ENCODE results near the gene SH3RF1. TPM values are rescaled to one million over a fixed set of nuclear protein-coding genes. Genes with fewer than 3 reads are reported as not detected.

Gene SH3RF1
- total RNA-seq, 4 donors from 2014 or later = 10.0 to 11.8 (median 10.9) TPM

DNA sequence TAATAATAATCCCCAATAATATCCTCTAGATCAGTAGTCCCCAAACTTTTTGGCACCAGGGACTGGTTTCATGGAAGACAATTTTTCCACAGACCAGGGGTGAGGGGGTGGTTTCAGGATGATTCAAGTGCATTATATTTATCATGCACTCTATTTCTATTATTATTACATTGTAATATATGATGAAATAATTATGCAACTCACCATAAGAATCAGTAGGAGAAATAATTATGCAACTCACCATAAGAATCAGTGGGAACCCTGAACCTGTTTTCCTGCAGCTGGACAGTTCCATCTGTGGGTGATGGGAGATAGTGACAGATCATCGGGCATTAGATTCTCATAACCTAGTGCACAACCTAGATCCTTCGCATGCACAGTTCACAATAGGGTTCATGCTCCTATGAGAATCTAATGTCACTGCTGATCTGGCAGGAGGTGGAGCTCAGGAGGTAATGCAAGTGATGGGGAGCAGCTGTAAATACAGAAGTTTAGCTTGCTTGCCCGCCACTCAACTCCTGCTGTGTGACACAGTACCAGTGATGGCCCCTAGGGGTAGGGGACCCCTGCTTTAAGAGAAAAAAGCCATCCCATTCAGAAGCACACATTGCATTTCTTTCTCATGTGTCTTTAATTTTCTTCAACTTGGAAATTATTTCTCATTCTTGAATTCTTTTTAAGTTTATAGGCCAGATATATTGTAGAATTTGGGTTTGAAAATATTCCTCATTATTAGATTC, 16.0 kb upstream of the SH3RF1 start:
- H3K27me3 ChIP-seq = no peaks in the 10 kb centered on the region
- TF ChIP-seq EP300 (IDR thresholded peaks at IDR 0.05) (no peak), POLR2A (IDR thresholded peaks at IDR 0.05; ENCODE audit: low read depth) (no peak), POLR2AphosphoS5 (IDR thresholded peaks at IDR 0.05) (no peak)
- TF ChIP-seq, protein P1, sequence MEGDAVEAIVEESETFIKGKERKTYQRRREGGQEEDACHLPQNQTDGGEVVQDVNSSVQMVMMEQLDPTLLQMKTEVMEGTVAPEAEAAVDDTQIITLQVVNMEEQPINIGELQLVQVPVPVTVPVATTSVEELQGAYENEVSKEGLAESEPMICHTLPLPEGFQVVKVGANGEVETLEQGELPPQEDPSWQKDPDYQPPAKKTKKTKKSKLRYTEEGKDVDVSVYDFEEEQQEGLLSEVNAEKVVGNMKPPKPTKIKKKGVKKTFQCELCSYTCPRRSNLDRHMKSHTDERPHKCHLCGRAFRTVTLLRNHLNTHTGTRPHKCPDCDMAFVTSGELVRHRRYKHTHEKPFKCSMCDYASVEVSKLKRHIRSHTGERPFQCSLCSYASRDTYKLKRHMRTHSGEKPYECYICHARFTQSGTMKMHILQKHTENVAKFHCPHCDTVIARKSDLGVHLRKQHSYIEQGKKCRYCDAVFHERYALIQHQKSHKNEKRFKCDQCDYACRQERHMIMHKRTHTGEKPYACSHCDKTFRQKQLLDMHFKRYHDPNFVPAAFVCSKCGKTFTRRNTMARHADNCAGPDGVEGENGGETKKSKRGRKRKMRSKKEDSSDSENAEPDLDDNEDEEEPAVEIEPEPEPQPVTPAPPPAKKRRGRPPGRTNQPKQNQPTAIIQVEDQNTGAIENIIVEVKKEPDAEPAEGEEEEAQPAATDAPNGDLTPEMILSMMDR (IDR thresholded peaks at IDR 0.05) = no peak
- H3K4me1 ChIP-seq = no peaks in the 10 kb centered on the region
- no peaks in the 10 kb centered on the region for H3K36me3 ChIP-seq
- no peak overlapping the region for H3K27ac ChIP-seq (replicated peaks in 1 of 4)
- no peak for DNase-seq (ENCODE audit: extremely low spot score)
- H3K9me3 ChIP-seq = no peaks in the 10 kb centered on the region
- H3K4me3 ChIP-seq = no peak overlapping the region
- WGBS = 97% methylated on average over 3 of the region's 3 CpGs
- intact Hi-C loops (cut with DNase I) = no loop called here

DNA sequence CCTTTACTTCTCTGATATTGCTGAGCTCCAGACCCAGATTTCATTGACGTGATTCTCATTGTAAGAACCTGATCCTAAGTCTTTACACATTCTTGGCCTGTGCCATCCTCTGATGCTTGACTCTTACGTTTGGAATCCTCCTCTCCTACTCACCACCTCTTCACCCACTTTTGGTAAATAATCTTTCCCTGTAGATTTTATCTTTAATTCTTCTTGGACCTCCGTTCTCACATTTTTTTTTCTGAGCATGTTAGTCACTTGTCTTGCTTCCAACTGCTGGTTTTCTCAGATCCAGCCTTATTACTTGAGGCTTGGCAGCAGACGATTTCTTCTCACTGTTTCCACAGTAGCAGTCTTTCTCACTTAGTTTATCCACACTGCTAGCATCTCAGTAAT, 12.4 kb upstream of the SH3RF1 start:
- no peak overlapping the region for H3K4me3 ChIP-seq
- no peaks in the 10 kb centered on the region for H3K27me3 ChIP-seq
- H3K36me3 ChIP-seq = no peaks in the 10 kb centered on the region
- intact Hi-C loops (cut with DNase I) = no loop called here
- no peak overlapping the region for H3K27ac ChIP-seq (replicated peaks in 1 of 4)
- no peak for DNase-seq (ENCODE audit: extremely low spot score)
- H3K4me1 ChIP-seq = no peaks in the 10 kb centered on the region
- no peak for TF ChIP-seq POLR2A (IDR thresholded peaks at IDR 0.05; ENCODE audit: low read depth)
- TF ChIP-seq, protein P1 (IDR thresholded peaks at IDR 0.05) = no peak
- TF ChIP-seq POLR2AphosphoS5 (IDR thresholded peaks at IDR 0.05) = no peak
- no peak for TF ChIP-seq EP300 (IDR thresholded peaks at IDR 0.05)
- H3K9me3 ChIP-seq = no peaks in the 10 kb centered on the region
- WGBS = 59% methylated on average over 4 of the region's 4 CpGs

DNA sequence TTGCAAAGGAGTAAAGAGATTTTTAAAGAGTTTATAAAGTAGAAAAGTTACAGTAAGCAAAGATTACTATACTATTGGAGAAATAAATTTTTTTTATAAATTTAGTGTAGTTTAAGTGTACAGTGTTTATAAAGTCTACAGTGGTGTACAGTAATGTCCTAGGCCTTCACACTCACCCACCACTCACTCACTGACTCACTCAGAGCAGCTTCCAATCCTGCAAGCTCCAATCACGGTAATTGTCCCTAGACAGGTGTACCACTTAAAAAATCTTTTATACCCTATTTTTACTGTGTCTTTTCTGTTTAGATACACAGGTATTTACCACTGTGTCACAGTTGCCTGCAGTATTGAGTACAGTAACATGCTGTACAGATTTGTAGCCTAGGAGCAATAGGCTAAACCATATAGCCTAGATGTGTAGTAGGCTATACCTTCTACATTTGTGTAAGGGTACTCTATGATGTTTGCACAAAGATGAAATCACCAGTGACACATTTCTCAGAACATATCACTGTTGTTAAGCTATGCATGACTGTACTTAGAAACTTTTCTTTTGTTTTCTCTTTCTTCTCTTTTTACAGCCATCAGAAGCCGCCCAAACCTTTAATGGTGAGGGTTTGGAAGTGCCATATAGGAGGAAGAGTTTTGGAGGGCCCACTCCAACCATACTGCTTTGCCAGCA, 11.8 kb upstream of the SH3RF1 start:
- Histone ChIP-seq H3K36me3 (no peaks in the 10 kb centered on the region), H3K27ac (replicated peaks in 1 of 4) (no peak overlapping the region), H3K4me3 (no peak overlapping the region), H3K4me1 (no peaks in the 10 kb centered on the region), H3K9me3 (no peaks in the 10 kb centered on the region), H3K27me3 (no peaks in the 10 kb centered on the region)
- WGBS = 91% methylated on average over 2 of the region's 2 CpGs
- no peak for DNase-seq (ENCODE audit: extremely low spot score)
- intact Hi-C loops (cut with DNase I) = no loop called here
- TF ChIP-seq POLR2AphosphoS5 (IDR thresholded peaks at IDR 0.05) (no peak), EP300 (IDR thresholded peaks at IDR 0.05) (no peak), POLR2A (IDR thresholded peaks at IDR 0.05; ENCODE audit: low read depth) (no peak)
- TF ChIP-seq, protein P1 (IDR thresholded peaks at IDR 0.05) = no peak

DNA sequence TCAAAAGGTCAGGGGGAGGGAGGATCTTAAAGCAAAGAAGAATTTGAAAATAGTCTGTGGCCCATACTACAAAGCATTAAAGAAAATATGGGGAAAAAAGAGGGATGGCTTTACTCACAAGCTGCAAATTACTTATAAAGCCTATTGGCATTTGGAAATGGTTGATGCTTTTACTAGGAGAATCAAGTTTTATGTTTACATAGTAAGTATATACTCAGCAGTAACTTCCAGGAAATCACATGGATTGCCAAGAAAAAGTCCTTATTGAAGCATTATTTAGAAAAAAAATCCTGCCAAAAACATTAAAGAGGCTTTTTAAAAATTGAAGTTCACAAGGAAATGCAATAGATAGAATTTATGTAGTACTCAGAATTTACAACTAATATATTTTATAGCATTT, 8.4 kb upstream of the SH3RF1 start:
- H3K4me3 ChIP-seq = no peak overlapping the region
- no peaks in the 10 kb centered on the region for H3K9me3 ChIP-seq
- intact Hi-C loops (cut with DNase I) = no loop called here
- H3K36me3 ChIP-seq = no peaks in the 10 kb centered on the region
- H3K27ac ChIP-seq (replicated peaks in 1 of 4) = no peak overlapping the region
- H3K27me3 ChIP-seq = no peaks in the 10 kb centered on the region
- TF ChIP-seq, protein P1 (IDR thresholded peaks at IDR 0.05) = no peak
- TF ChIP-seq POLR2A (IDR thresholded peaks at IDR 0.05; ENCODE audit: low read depth) = no peak
- TF ChIP-seq EP300 (IDR thresholded peaks at IDR 0.05) = no peak
- TF ChIP-seq POLR2AphosphoS5 (IDR thresholded peaks at IDR 0.05) = no peak
- H3K4me1 ChIP-seq = no peaks in the 10 kb centered on the region
- DNase-seq (ENCODE audit: extremely low spot score) = no peak

Data from esophagus muscularis mucosa (tissue), 4 donors.